IgD-negative memory B cell (primary cell): ENCODE data around the gene IFFO2. TPM values are rescaled to one million over a fixed set of nuclear protein-coding genes. Genes with fewer than 3 reads are reported as not detected.
A peak's percentile ranks its signal among the peaks of the same experiment; 100 is the strongest.
"Not testable (repeated sequence)": the region's sequence is repeated elsewhere in the genome, so short reads cannot be mapped to it uniquely, and the experiment has no call there.

ENCODE experiments used
- H3K27ac Mint-ChIP-seq, 3 donors: one replicate each; pipeline ENCODE4 v1.8.0; 2020 to 2022; ENCODE audit warnings: mild to moderate bottlenecking in 3 of 3, mixed read lengths in 3 of 3, moderate library complexity in 1 of 3
- H3K27me3 Mint-ChIP-seq: one replicate; pipeline ENCODE4 v1.8.0; 2021; ENCODE audit warnings: mixed read lengths
- H3K36me3 Mint-ChIP-seq: one replicate; pipeline ENCODE4 v1.8.0; 2020; ENCODE audit warnings: mild to moderate bottlenecking, mixed read lengths
- H3K4me1 Mint-ChIP-seq, 3 donors: one replicate each; pipeline ENCODE4 v1.8.0; 2020 to 2022; ENCODE audit warnings: mixed read lengths in 3 of 3, mild to moderate bottlenecking in 1 of 3
- H3K4me3 Mint-ChIP-seq, 4 donors: one replicate each; pipeline ENCODE4 v1.8.0; 2020 to 2022; ENCODE audit warnings: mild to moderate bottlenecking in 4 of 4, mixed read lengths in 4 of 4, moderate library complexity in 3 of 4
- H3K9me3 Mint-ChIP-seq, 3 donors: one replicate each; pipeline ENCODE4 v1.8.0; 2020 to 2021; ENCODE audit warnings: mixed read lengths in 3 of 3, mild to moderate bottlenecking in 1 of 3
- polyA plus RNA-seq: library from polyadenylated mRNA; unstranded; fragments of 300-500 nt; fragmentation: Illumina TruSeq; gene quantifications from one replicate; pipeline ENCODE4 v1.2.3, GENCODE V29; 2021

Gene IFFO2
- polyA plus RNA-seq, 1 donor from 2014 or later, result 1.5 TPM

- Mint-ChIP-seq H3K9me3 (no peaks in the 10 kb centered on the region), H3K27me3 (peaks cover 4% of the 10 kb centered on the region), H3K4me1 (peaks cover 0 to 5% (median 3%) of the 10 kb centered on the region in 3 donors), H3K36me3 (peaks cover 3% of the 10 kb centered on the region), H3K27ac (no peak overlapping the region), H3K4me3 (no peak overlapping the region)
Measured at GRCh38 chr1:18871401-18872070, 84.9 kb downstream of the IFFO2 start.

DNA sequence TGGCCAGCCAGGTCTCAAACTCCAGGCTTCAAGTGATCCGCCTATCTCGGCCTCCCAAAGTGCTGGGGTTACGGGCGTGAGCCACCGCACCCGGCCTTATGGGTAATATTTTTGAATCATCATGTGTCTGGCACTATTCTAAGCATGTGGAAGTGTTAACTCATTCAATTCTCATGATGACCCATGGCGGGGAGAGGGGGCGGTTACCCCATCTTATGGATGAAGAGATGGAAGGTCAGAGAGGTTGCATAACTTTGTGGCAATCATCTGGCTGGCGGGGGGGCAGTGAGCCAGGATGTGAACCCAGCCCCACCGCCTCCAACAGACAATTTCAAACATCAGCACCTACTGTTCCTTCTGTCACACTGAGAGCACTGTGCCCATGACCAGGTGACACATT, 85.5 kb downstream of the IFFO2 start:
- Mint-ChIP-seq H3K9me3 (no peaks in the 10 kb centered on the region), H3K36me3 (peaks cover 3% of the 10 kb centered on the region), H3K27ac (no peak overlapping the region), H3K27me3 (peaks cover 5% of the 10 kb centered on the region), H3K4me3 (no peak overlapping the region), H3K4me1 (peaks cover 0 to 5% (median 3%) of the 10 kb centered on the region in 3 donors)

DNA sequence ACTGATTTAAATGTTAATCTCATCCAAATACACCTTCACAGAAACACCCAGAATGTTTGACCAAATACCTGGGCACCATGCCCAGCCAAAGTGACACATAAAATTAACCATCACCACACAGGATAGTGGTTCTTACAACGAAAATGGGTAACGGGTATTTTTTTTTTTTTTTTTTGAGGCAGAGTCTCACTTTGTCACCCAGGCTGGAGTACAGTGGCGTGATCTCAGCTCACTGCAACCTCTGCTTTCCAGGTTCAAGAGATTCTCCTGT, 85.9 kb downstream of the IFFO2 start:
- H3K27me3 Mint-ChIP-seq, H3K4me3 Mint-ChIP-seq, H3K36me3 Mint-ChIP-seq, H3K4me1 Mint-ChIP-seq, H3K27ac Mint-ChIP-seq, H3K9me3 Mint-ChIP-seq: not testable (repeated sequence)

GRCh38 chr1:18869847-18870594, 86.5 kb downstream of the IFFO2 start:
- Mint-ChIP-seq H3K27ac (no peak overlapping the region), H3K27me3 (peaks cover 9% of the 10 kb centered on the region), H3K4me1 (peaks cover 0 to 5% (median 3%) of the 10 kb centered on the region in 3 donors), H3K4me3 (peak overlapping the region in 1 of 4 donors; percentile 15), H3K9me3 (no peaks in the 10 kb centered on the region), H3K36me3 (peaks cover 3% of the 10 kb centered on the region)

DNA sequence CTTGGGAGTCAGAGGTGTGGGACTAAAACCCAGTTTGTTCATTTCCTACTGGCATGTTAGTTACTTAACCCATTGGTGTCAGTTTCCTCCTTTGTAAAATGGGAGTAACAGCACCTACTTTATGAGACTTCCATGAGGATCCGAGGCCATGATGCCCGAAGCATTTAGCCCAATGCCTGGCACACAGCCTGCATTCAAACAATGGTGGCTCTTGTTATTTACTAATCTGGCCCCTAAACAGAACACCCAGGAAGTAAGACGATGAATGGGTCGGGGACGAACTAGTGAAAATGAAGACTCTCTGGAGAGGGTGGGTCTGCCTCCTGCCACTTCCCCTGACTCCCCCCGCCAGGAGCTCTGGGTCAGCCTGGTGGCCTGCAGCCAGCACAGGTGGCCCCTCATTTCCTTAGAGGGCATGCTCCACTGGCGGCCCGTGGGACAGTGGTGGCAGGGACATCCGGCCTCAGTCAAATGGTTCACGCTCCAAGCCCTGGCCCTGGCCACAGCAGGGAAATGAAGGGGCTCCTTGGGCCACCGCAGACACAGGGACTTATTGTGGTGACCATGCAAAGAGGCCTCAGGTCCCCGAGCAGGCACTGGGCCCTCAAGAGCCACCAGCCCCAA, 87.6 kb downstream of the IFFO2 start:
- H3K4me3 Mint-ChIP-seq, result peak overlapping the region in 1 of 4 donors; percentile 36
- peaks cover 0 to 5% (median 3%) of the 10 kb centered on the region in 3 donors for H3K4me1 Mint-ChIP-seq
- peaks cover 11% of the 10 kb centered on the region for H3K27me3 Mint-ChIP-seq
- H3K9me3 Mint-ChIP-seq, result no peaks in the 10 kb centered on the region
- peaks cover 3% of the 10 kb centered on the region for H3K36me3 Mint-ChIP-seq
- no peak overlapping the region for H3K27ac Mint-ChIP-seq

GRCh38 chr1:18868354-18868753, 88.1 kb downstream of the IFFO2 start:
- Mint-ChIP-seq H3K4me1 (peaks cover 0 to 5% (median 3%) of the 10 kb centered on the region in 3 donors), H3K27me3 (peaks cover 11% of the 10 kb centered on the region), H3K4me3 (no peak overlapping the region), H3K27ac (no peak overlapping the region), H3K36me3 (peaks cover 3% of the 10 kb centered on the region), H3K9me3 (no peaks in the 10 kb centered on the region)

- Mint-ChIP-seq H3K4me1 (peaks cover 0 to 5% (median 3%) of the 10 kb centered on the region in 3 donors), H3K27me3 (peaks cover 11% of the 10 kb centered on the region), H3K27ac (no peak overlapping the region), H3K36me3 (peaks cover 3% of the 10 kb centered on the region), H3K9me3 (no peaks in the 10 kb centered on the region), H3K4me3 (no peak overlapping the region)
Measured at GRCh38 chr1:18866846-18867245, 89.6 kb downstream of the IFFO2 start.

GRCh38 chr1:18866314-18866713, 90.2 kb downstream of the IFFO2 start:
- Mint-ChIP-seq H3K4me1 (peaks cover 0 to 5% (median 3%) of the 10 kb centered on the region in 3 donors), H3K9me3 (no peaks in the 10 kb centered on the region), H3K4me3 (no peak overlapping the region), H3K36me3 (peaks cover 3% of the 10 kb centered on the region), H3K27ac (no peak overlapping the region), H3K27me3 (peaks cover 11% of the 10 kb centered on the region)

DNA sequence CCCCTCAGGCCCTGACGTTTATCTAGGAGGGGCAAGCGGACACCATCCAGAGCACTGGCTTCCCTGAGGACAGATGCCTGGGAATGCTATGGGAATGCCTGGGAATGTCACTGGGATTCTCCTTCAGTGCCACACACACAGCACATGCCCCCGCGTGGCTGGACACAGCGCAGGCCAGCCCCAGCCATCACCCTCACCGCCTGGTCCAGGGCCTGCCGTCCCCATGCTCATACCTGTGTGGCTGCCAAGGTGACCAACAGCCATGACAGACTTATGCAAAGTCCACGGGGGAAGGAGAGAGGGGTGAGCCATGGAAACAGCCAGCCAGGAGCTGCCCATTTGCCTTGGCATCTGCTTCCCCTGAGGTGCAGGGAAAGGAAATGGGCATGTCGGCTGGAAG, 91.3 kb downstream of the IFFO2 start:
- Mint-ChIP-seq H3K4me3 (no peak overlapping the region), H3K36me3 (no peaks in the 10 kb centered on the region), H3K9me3 (no peaks in the 10 kb centered on the region), H3K27ac (no peak overlapping the region), H3K4me1 (peaks cover 0 to 5% (median 3%) of the 10 kb centered on the region in 3 donors), H3K27me3 (peaks cover 11% of the 10 kb centered on the region)

GRCh38 chr1:18861590-18861989, 94.9 kb downstream of the IFFO2 start:
- Mint-ChIP-seq H3K9me3 (no peaks in the 10 kb centered on the region), H3K4me3 (no peak overlapping the region), H3K27ac (no peak overlapping the region), H3K36me3 (no peaks in the 10 kb centered on the region), H3K4me1 (no peaks in the 10 kb centered on the region), H3K27me3 (peaks cover 7% of the 10 kb centered on the region)

- peaks cover 8% of the 10 kb centered on the region for H3K27me3 Mint-ChIP-seq
- H3K9me3 Mint-ChIP-seq, result no peaks in the 10 kb centered on the region
Measured at GRCh38 chr1:18861082-18861481, 95.4 kb downstream of the IFFO2 start.

GRCh38 chr1:18859560-18859959, 96.9 kb downstream of the IFFO2 start, which contains the start of gene TAS1R2:
Gene TAS1R2, minus strand, starts transcription at chr1:18859660. Its CDS starts 0 bp downstream, at chr1:18859660.
- Mint-ChIP-seq H3K4me1 (no peaks in the 10 kb centered on the region), H3K27ac (no peak within 1 kb of the TSS), H3K36me3 (no peaks in the 10 kb centered on the region), H3K9me3 (no peaks in the 10 kb centered on the region), H3K27me3 (peaks cover 3% of the 10 kb centered on the region), H3K4me3 (no peak within 1 kb of the TSS)

More at GRCh38 chr1:18861082-18861481, 95.4 kb downstream of the IFFO2 start:
- Mint-ChIP-seq H3K4me1 (no peaks in the 10 kb centered on the region), H3K36me3 (no peaks in the 10 kb centered on the region), H3K4me3 (no peak overlapping the region), H3K27ac (no peak overlapping the region)

DNA sequence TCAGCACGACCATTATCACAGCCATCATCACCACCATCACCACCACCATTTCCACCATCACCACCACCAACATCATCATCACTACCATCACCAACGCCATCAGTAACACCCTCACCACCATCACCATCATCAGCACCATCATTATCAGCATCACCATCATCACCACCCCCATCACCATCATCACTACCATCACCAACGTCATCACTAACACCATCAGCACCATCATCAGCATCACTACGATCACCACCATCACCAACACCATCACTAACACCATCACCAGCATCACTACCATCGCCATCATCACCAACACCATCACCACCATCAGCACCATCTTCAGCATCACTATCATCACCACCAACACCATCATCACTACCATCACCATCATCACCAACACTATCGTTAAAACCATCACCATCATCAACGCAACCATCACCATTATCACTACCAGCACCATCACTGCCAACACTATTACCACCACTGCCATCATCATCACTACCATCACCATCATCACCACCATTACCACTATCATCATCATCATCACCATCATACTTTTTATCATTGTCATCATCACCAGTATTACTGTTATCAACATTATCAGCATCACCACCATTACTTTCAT, 98.3 kb downstream of the IFFO2 start:
- Mint-ChIP-seq H3K4me3 (no peak overlapping the region), H3K9me3 (no peaks in the 10 kb centered on the region)

GRCh38 chr1:18856435-18856834, 100.0 kb downstream of the IFFO2 start:
- peaks cover 3% of the 10 kb centered on the region for H3K27me3 Mint-ChIP-seq
- no peak overlapping the region for H3K4me3 Mint-ChIP-seq
- no peaks in the 10 kb centered on the region for H3K4me1 Mint-ChIP-seq
- no peaks in the 10 kb centered on the region for H3K36me3 Mint-ChIP-seq
- H3K27ac Mint-ChIP-seq, result no peak overlapping the region
- H3K9me3 Mint-ChIP-seq, result no peaks in the 10 kb centered on the region

More for the DNA sequence above, 98.3 kb downstream of the IFFO2 start:
- no peak overlapping the region for H3K27ac Mint-ChIP-seq
- no peaks in the 10 kb centered on the region for H3K4me1 Mint-ChIP-seq
- no peaks in the 10 kb centered on the region for H3K36me3 Mint-ChIP-seq
- peaks cover 3% of the 10 kb centered on the region for H3K27me3 Mint-ChIP-seq

DNA sequence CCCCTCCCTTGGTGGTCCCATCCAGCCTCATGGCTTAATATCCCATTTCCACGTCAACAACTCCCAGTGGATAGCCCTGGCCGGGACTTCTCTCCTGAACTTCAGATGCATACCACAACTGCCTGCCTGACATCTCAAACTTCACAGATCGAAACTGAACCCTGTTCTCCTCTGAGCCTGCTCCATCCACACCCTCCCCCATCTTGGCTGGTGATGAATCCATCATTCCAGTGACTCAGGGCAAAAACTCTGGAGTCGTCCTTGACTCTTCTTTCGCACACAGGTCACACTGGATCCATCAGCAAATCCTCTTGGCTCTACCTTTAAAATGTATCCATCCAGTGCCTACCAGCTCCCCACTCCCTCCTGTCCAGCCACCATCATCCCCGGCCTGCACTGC, 100.9 kb downstream of the IFFO2 start:
- no peak overlapping the region for H3K27ac Mint-ChIP-seq
- H3K9me3 Mint-ChIP-seq, result no peaks in the 10 kb centered on the region
- H3K4me3 Mint-ChIP-seq, result no peak overlapping the region
- no peaks in the 10 kb centered on the region for H3K4me1 Mint-ChIP-seq
- H3K36me3 Mint-ChIP-seq, result no peaks in the 10 kb centered on the region
- peaks cover 3% of the 10 kb centered on the region for H3K27me3 Mint-ChIP-seq
